Upper lobe of left lung (tissue), 4 donors: ENCODE data around the gene DLX5.

Experiments used
- POLR2A ChIP-seq, 4 donors: fragments of 450-650 bp; IDR thresholded peaks; one replicate each; pipeline ENCODE4 v1.5.1; 2016 to 2017; ENCODE audit warnings: antibody characterized with exemption in 4 of 4, mild to moderate bottlenecking in 2 of 4
- POLR2AphosphoS5 ChIP-seq, 2 donors: sonication (generic); formaldehyde crosslinking; IDR thresholded peaks; one replicate each; pipeline ENCODE4 v1.5.1; 2017; ENCODE audit warnings: antibody characterized with exemption in 2 of 2
- TF ChIP-seq, protein P1 (sequence below), 6 experiments: fragments of 450-650 bp in 4 of 6; fragments of 200-600 bp in 2 of 6; sonication (generic) in 2 of 6; IDR thresholded peaks; one replicate each; pipeline ENCODE4 v1.5.1; 2016 to 2019; ENCODE audit warnings: antibody characterized with exemption in 6 of 6

DNA sequence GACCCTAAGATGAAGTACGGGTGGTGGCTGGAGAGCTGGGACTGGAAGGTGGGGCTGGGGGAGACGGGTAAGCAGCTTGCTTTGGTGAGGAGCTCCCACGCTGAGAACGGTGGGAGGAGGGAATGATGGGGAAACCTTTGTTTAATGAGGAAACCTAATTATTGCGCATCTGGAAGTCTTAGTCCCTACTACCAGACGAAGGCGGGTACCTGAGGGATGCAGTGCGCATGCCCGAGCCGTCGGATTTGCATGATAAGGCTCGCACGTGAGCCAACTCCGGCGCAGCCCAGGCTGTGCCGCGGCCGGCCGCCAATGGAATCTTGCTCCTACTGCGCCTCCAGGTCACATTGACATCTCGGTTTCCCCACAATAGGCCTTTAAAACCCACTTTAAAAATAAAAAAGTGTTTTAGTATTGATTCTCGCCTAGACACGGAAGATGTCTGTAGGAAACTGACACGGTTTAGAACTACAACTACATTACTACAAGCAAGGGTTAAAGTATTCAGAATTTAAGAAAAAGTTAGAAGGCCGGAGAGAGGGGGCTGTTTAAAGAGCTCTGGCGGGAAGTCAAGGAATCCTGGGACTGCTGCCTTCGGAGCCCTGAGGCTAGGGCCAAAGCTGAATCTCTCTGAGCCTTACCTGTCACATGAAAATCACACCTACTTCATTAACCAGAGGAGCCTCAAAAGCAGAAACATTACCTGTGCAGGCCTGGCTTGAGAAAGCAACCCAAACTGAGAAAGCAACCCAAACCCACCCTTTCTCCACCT is 31.4 kb downstream of the DLX5 start:
- TF ChIP-seq POLR2A (IDR thresholded peaks at IDR 0.05) (no peak), POLR2AphosphoS5 (IDR thresholded peaks at IDR 0.05) (no peak)
- TF ChIP-seq, protein P1, sequence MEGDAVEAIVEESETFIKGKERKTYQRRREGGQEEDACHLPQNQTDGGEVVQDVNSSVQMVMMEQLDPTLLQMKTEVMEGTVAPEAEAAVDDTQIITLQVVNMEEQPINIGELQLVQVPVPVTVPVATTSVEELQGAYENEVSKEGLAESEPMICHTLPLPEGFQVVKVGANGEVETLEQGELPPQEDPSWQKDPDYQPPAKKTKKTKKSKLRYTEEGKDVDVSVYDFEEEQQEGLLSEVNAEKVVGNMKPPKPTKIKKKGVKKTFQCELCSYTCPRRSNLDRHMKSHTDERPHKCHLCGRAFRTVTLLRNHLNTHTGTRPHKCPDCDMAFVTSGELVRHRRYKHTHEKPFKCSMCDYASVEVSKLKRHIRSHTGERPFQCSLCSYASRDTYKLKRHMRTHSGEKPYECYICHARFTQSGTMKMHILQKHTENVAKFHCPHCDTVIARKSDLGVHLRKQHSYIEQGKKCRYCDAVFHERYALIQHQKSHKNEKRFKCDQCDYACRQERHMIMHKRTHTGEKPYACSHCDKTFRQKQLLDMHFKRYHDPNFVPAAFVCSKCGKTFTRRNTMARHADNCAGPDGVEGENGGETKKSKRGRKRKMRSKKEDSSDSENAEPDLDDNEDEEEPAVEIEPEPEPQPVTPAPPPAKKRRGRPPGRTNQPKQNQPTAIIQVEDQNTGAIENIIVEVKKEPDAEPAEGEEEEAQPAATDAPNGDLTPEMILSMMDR (IDR thresholded peaks at IDR 0.05), result no peak
